HG02870 (cell line): ENCODE data around the gene ATP10B.

Experiments used
- ATAC-seq: cut with Tn5 transposase; IDR thresholded peaks from one replicate; pipeline ENCODE4 v1.9.1; 2021; ENCODE audit warnings: mild to moderate bottlenecking, moderate library complexity; ENCODE audit not compliant: unreplicated experiment

Gene ATP10B

GRCh38 chr5:160640406-160640805 is 211.6 kb downstream of the ATP10B start:
- ATAC-seq: no peak

- no peak for ATAC-seq
These were observed 213.8 kb downstream of the ATP10B start for GRCh38 chr5:160638161-160638742.

GRCh38 chr5:160637357-160638090 is 214.5 kb downstream of the ATP10B start:
- no peak for ATAC-seq

GRCh38 chr5:160635663-160636062 is 216.3 kb downstream of the ATP10B start:
- no peak for ATAC-seq

GRCh38 chr5:160635046-160635445 is 217.0 kb downstream of the ATP10B start:
- ATAC-seq: no peak

- no peak for ATAC-seq
These were observed 223.0 kb downstream of the ATP10B start for GRCh38 chr5:160629003-160629402.

GRCh38 chr5:160628619-160628968 is 223.4 kb downstream of the ATP10B start:
- ATAC-seq: no peak

- ATAC-seq: no peak
These were observed 223.9 kb downstream of the ATP10B start for GRCh38 chr5:160627921-160628618.

- no peak for ATAC-seq
These were observed 225.7 kb downstream of the ATP10B start for GRCh38 chr5:160626322-160626721.

GRCh38 chr5:160621526-160621925 is 230.5 kb downstream of the ATP10B start:
- ATAC-seq: no peak

GRCh38 chr5:160620401-160620800 is 231.6 kb downstream of the ATP10B start:
- no peak for ATAC-seq

- no peak for ATAC-seq
These were observed 232.6 kb downstream of the ATP10B start for GRCh38 chr5:160619381-160619780.

- no peak for ATAC-seq
These were observed 233.7 kb downstream of the ATP10B start for GRCh38 chr5:160618286-160618685.

GRCh38 chr5:160616712-160617497 is 235.1 kb downstream of the ATP10B start:
- ATAC-seq: no peak

- ATAC-seq: no peak
These were observed 237.9 kb downstream of the ATP10B start for GRCh38 chr5:160614136-160614535.

GRCh38 chr5:160605266-160605665 is 246.7 kb downstream of the ATP10B start:
- no peak for ATAC-seq

GRCh38 chr5:160604484-160604883 is 247.5 kb downstream of the ATP10B start:
- ATAC-seq: no peak

- ATAC-seq: no peak
These were observed 249.3 kb downstream of the ATP10B start for GRCh38 chr5:160602744-160603143.

- ATAC-seq: no peak
These were observed 251.0 kb downstream of the ATP10B start for GRCh38 chr5:160601046-160601445.

- no peak for ATAC-seq
These were observed 278.7 kb downstream of the ATP10B start for GRCh38 chr5:160573318-160573717.

- ATAC-seq: no peak
These were observed 284.8 kb downstream of the ATP10B start for GRCh38 chr5:160567031-160567705.
